ENCODE results near the gene C1R.

- TF ChIP-seq CTCF (IDR thresholded peaks at IDR 0.05 in 4 of 5, conservative IDR thresholded peaks at IDR 0.05 in 1 of 5) (no peak), POLR2A (IDR thresholded peaks at IDR 0.05) (no peak)
Measured at GRCh38 chr12:7136071-7136470, 43.8 kb upstream of the C1R start.

All from gastrocnemius medialis (tissue), 4 donors.